Measurements from ENCODE around the gene MTCL1.

Gene MTCL1

DNA sequence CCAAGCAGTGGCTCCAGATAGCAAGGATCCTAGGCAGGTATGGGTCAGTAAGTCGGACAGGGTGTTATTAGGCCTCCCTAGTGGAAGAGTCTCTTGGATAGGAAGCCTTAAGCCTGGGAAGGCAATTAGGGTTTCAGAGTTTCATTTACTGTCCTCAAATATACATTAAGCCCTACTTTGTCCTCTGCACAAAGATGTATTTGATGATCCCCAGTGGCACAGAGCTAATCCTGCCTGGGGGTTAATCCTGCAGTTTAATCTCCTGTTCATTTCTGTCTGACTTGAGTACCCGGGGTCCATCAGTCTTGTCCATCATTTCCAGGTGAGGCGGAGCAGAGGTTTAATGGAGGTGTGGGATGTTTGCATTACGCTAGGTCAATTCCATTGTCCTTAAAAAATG lies 62.0 kb downstream of the MTCL1 start:
- TF ChIP-seq CEBPB (IDR thresholded peaks at IDR 0.05) (no peak), ZBTB7A (IDR thresholded peaks at IDR 0.05; ENCODE audit: low read depth) (no peak), FOXM1 (IDR thresholded peaks at IDR 0.05; ENCODE audit: borderline replicate concordance, low read depth) (no peak), CREB1 (IDR thresholded peaks at IDR 0.05; ENCODE audit: low read depth) (no peak), RAD21 (IDR thresholded peaks at IDR 0.05; ENCODE audit: low read depth) (no peak), TAF1 (IDR thresholded peaks at IDR 0.05; ENCODE audit: low read depth) (no peak), EGR1 (IDR thresholded peaks at IDR 0.05) (no peak), TCF12 (IDR thresholded peaks at IDR 0.05; ENCODE audit: low read depth) (no peak), TEAD4 (IDR thresholded peaks at IDR 0.05) (no peak), NFIC (IDR thresholded peaks at IDR 0.05) (no peak), YY1 (IDR thresholded peaks at IDR 0.05; ENCODE audit: low read depth) (no peak), EP300 (IDR thresholded peaks at IDR 0.05; ENCODE audit: borderline replicate concordance) (no peak)
- TF ChIP-seq, protein P1, sequence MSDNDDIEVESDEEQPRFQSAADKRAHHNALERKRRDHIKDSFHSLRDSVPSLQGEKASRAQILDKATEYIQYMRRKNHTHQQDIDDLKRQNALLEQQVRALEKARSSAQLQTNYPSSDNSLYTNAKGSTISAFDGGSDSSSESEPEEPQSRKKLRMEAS (IDR thresholded peaks at IDR 0.05), result no peak
- TF ChIP-seq, protein P2, sequence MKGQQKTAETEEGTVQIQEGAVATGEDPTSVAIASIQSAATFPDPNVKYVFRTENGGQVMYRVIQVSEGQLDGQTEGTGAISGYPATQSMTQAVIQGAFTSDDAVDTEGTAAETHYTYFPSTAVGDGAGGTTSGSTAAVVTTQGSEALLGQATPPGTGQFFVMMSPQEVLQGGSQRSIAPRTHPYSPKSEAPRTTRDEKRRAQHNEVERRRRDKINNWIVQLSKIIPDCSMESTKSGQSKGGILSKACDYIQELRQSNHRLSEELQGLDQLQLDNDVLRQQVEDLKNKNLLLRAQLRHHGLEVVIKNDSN (IDR thresholded peaks at IDR 0.05), result no peak
- TF ChIP-seq, protein P3, sequence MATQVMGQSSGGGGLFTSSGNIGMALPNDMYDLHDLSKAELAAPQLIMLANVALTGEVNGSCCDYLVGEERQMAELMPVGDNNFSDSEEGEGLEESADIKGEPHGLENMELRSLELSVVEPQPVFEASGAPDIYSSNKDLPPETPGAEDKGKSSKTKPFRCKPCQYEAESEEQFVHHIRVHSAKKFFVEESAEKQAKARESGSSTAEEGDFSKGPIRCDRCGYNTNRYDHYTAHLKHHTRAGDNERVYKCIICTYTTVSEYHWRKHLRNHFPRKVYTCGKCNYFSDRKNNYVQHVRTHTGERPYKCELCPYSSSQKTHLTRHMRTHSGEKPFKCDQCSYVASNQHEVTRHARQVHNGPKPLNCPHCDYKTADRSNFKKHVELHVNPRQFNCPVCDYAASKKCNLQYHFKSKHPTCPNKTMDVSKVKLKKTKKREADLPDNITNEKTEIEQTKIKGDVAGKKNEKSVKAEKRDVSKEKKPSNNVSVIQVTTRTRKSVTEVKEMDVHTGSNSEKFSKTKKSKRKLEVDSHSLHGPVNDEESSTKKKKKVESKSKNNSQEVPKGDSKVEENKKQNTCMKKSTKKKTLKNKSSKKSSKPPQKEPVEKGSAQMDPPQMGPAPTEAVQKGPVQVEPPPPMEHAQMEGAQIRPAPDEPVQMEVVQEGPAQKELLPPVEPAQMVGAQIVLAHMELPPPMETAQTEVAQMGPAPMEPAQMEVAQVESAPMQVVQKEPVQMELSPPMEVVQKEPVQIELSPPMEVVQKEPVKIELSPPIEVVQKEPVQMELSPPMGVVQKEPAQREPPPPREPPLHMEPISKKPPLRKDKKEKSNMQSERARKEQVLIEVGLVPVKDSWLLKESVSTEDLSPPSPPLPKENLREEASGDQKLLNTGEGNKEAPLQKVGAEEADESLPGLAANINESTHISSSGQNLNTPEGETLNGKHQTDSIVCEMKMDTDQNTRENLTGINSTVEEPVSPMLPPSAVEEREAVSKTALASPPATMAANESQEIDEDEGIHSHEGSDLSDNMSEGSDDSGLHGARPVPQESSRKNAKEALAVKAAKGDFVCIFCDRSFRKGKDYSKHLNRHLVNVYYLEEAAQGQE (IDR thresholded peaks at IDR 0.05; ENCODE audit: low read depth), result no peak

DNA sequence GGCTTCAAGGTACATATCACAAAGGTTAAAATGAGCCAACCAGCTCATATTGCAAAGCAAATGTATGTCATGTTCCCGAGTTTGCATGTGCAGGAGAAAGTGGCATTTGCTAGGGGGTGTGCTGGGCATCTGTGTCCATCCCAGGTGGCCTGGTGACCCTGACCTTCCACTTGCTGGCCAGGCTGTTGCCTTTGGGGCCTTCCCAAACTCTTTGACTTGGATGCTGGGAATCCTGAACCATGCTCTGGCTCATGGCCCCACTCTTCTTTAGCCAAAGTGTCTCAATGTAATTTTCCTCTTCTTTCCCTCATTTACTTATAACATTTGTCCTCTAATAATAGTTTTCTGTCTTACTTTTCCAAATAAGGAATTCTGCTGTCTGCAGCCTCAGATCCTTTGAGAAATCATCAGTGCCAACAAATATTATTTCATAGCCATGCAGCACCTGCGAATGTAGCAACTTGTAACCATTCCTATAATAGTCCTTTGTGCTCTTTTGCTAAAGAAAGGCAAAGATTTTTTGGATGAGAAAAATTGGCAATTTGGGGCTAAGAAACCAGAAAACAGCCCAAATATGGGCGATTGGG lies 64.2 kb downstream of the MTCL1 start:
- TF ChIP-seq EGR1 (IDR thresholded peaks at IDR 0.05), result no peak

DNA sequence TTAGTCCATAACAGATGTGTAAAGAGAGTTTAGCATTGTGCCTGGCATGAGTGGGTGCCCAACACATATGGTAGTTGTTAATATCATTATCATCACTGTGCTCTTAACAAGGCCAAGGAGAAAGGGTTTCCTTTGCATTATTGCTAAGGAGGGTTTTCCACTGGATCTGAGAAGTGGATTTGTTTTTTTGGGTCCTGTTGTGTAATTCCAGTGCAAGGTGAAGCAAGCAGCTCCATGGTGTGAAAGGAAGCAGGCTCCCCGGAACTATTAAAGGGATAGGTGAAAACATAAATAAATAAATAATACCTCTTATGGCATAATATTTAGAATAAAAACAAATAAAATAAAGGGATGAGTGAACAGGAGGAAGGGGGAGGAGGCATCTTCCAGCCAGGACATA lies 65.3 kb downstream of the MTCL1 start:
- TF ChIP-seq ZBTB7A (IDR thresholded peaks at IDR 0.05; ENCODE audit: low read depth), result no peak
- no peak for TF ChIP-seq TCF12 (IDR thresholded peaks at IDR 0.05; ENCODE audit: low read depth)
- TF ChIP-seq, protein P3 (IDR thresholded peaks at IDR 0.05; ENCODE audit: low read depth), result no peak
- TF ChIP-seq, protein P2 (IDR thresholded peaks at IDR 0.05), result no peak
- no peak for TF ChIP-seq RAD21 (IDR thresholded peaks at IDR 0.05; ENCODE audit: low read depth)
- no peak for TF ChIP-seq EP300 (IDR thresholded peaks at IDR 0.05; ENCODE audit: borderline replicate concordance)
- TF ChIP-seq YY1 (IDR thresholded peaks at IDR 0.05; ENCODE audit: low read depth), result no peak
- TF ChIP-seq EGR1 (IDR thresholded peaks at IDR 0.05), result no peak

DNA sequence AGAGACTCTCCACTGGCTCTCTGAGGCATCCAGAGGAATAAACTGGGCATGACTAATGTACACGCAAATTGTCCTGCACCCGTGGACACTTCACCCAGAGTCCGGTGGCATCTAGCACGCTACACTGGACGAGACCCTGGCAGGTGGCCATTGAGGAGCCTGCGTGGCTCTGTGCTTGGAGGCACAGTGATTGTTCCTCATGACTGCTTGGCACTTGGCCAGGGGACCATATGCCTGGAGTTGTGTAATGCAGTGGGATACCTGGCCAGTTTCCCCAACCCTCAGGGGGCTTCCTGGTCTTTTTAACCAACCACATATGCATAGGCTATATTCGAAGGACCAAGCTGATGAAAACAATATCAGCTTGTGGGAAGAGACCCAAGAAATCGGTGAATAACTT lies 66.6 kb downstream of the MTCL1 start:
- TF ChIP-seq, protein P3 (IDR thresholded peaks at IDR 0.05; ENCODE audit: low read depth), result no peak
- TF ChIP-seq, protein P2 (IDR thresholded peaks at IDR 0.05), result no peak
- TF ChIP-seq, protein P1 (IDR thresholded peaks at IDR 0.05), result no peak
- TF ChIP-seq FOXM1 (IDR thresholded peaks at IDR 0.05; ENCODE audit: borderline replicate concordance, low read depth) (no peak), TAF1 (IDR thresholded peaks at IDR 0.05; ENCODE audit: low read depth) (no peak), YY1 (IDR thresholded peaks at IDR 0.05; ENCODE audit: low read depth) (no peak), CEBPB (IDR thresholded peaks at IDR 0.05) (peak; percentile 78), NFIC (IDR thresholded peaks at IDR 0.05) (peak; percentile 87), ZBTB7A (IDR thresholded peaks at IDR 0.05; ENCODE audit: low read depth) (peak; percentile 60; the same call in 1 of the 2 replicates)

Measured in Ishikawa (cell line).